Measurements from ENCODE around the gene BTBD16.

DNA sequence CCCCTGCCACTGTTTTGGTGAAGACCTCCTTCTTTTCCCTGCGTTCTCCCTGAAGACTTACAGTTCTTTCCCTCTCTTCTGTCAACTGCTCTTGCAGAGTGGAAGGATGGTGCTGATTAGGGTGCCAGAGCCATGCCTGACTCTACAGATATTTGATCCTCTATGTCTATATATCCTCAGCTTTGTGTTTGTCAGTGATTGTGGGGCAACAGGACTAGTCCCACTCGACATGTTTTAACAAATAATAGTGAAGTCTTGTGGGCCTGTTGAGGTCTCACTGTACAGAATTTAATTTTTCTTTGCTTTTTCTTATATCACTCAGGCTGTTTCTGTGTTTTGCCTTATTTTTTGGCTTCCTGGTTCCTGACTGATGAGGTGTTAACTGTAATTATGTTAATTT lies 108.4 kb downstream of the BTBD16 start:
- TF ChIP-seq, protein P1, sequence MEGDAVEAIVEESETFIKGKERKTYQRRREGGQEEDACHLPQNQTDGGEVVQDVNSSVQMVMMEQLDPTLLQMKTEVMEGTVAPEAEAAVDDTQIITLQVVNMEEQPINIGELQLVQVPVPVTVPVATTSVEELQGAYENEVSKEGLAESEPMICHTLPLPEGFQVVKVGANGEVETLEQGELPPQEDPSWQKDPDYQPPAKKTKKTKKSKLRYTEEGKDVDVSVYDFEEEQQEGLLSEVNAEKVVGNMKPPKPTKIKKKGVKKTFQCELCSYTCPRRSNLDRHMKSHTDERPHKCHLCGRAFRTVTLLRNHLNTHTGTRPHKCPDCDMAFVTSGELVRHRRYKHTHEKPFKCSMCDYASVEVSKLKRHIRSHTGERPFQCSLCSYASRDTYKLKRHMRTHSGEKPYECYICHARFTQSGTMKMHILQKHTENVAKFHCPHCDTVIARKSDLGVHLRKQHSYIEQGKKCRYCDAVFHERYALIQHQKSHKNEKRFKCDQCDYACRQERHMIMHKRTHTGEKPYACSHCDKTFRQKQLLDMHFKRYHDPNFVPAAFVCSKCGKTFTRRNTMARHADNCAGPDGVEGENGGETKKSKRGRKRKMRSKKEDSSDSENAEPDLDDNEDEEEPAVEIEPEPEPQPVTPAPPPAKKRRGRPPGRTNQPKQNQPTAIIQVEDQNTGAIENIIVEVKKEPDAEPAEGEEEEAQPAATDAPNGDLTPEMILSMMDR (IDR thresholded peaks at IDR 0.05) = no peak
- TF ChIP-seq POLR2A (IDR thresholded peaks at IDR 0.05) = no peak

Data from tibial nerve (tissue), 3 donors.